C4-2B (cell line): ENCODE measurements around the gene HLCS.
"Not testable (repeated sequence)": the region's sequence is repeated elsewhere in the genome, so short reads cannot be mapped to it uniquely, and the experiment has no call there.

Source experiments
- H3K27ac ChIP-seq: fragments of 450-650 bp; 2 replicates; pipeline ENCODE4 v1.5.1; 2017
- CTCF ChIP-seq: fragments of 450-650 bp; conservative IDR thresholded peaks from 2 replicates; pipeline ENCODE4 v1.5.1; 2017; ENCODE audit warnings: mild to moderate bottlenecking
- ZFX ChIP-seq: fragments of 450-650 bp; IDR thresholded peaks from 2 replicates; pipeline ENCODE4 v1.6.1; 2017

Gene HLCS

GRCh38 chr21:37001441-37001840 is 35.0 kb upstream of the HLCS start:
- TF ChIP-seq ZFX (no peak), CTCF (no peak)
- no peak overlapping the region for H3K27ac ChIP-seq

GRCh38 chr21:37000381-37000780 is 33.9 kb upstream of the HLCS start:
- TF ChIP-seq ZFX: no peak
- peak; percentile 21 for TF ChIP-seq CTCF
- H3K27ac ChIP-seq: no peak overlapping the region

DNA sequence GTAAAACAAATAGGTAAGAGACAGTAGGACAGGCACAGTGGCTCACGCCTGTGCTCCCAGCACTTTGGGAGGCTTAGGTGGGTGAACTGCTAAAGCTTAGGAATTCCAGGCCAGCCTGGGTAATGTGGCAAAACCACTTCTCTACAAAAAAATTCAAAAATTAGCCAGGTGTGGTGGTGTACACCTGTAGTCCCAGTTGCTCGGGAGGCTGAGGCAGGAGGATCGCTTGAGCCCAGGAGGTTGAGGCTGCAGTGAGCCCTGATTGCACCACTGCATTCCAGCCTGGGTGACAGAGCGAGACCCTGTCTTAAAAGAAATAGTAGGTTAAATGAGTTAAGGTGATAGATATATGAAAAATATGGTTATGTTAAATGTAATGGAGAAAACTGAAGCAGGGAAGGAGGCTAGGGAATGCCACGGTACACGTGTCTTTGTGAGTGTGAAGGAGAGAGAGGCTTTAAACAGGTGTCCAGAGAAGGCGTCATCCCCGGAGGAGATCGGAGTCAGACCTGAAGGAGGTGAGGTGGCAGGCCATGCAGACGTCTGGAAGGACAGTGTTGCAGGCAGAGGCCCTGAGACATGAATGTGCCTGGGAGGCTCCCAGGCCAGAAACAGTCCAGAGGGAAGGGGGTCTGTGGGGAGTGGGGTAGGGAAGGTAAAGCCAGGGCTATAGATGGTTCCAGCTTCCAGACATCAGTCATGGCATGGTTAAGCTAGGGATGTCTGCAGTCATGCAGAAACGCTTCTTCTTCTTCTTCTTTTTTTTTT is 32.8 kb upstream of the HLCS start:
- H3K27ac ChIP-seq: no peak overlapping the region
- TF ChIP-seq ZFX (no peak), CTCF (no peak)

GRCh38 chr21:36995285-36995684 is 28.8 kb upstream of the HLCS start:
- H3K27ac ChIP-seq: not testable (repeated sequence)

GRCh38 chr21:36994501-36995158 is 28.2 kb upstream of the HLCS start:
- H3K27ac ChIP-seq: no peak overlapping the region
- no peak for TF ChIP-seq CTCF
- no peak for TF ChIP-seq ZFX

DNA sequence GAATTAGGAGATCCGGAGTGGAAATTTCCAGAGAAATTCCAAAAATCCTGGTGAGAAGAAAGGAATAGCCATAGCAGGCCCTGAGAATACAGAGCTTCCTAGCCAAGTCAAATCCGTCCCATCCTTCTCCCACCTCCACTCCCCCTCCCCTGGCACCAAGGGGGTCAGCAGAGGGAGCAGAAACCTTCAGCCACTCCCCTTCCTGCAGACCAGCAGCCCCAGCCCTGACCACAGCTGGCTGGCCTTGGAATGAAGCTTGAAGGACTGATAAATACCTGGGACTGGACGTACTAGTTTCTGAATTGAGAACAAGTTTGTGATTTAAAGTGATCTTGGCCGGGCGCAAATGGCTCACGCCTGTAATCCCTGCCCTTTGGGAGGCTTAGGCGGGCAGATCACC is 26.2 kb upstream of the HLCS start:
- H3K27ac ChIP-seq: no peak overlapping the region
- no peak for TF ChIP-seq ZFX
- TF ChIP-seq CTCF: no peak

- peak overlapping the region; percentile 82 for H3K27ac ChIP-seq
- TF ChIP-seq CTCF (no peak), ZFX (no peak)
Observed at GRCh38 chr21:36990508-36991205, 24.2 kb upstream of the HLCS start.
